Stimulated activated CD4-positive, alpha-beta T cell treated with anti-CD3 and anti-CD28 coated beads, Interleukin-2, amount 100 ng/mL, for 48 hours (primary cell): ENCODE results near the gene ZNF362.
"Not testable (repeated sequence)": the region's sequence is repeated elsewhere in the genome, so short reads cannot be mapped to it uniquely, and the experiment has no call there.

Experiments used
- DNase-seq, 2 donors: peaks; one replicate each; pipeline ENCODE4 v3.0.0-alpha.2; 2020

Gene ZNF362

DNA sequence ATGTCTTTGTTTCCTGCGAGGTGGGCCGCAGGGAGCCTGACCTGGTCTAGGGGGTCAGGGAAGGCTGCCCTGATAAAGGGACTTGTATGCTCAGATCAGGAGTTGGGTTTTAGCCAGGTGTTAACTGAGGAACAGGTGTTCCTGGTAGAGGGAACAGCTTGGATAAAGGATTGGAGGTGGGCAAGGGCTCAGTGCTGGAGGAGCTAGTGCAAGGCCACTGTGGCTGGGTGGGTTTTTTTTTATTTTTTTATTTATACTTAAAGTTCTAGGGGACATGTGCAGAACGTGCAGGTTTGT, 33.5 kb downstream of the ZNF362 start:
- DNase-seq, result no peak

- DNase-seq, result not testable (repeated sequence)
These were observed 34.3 kb downstream of the ZNF362 start for GRCh38 chr1:33290615-33291014.

DNA sequence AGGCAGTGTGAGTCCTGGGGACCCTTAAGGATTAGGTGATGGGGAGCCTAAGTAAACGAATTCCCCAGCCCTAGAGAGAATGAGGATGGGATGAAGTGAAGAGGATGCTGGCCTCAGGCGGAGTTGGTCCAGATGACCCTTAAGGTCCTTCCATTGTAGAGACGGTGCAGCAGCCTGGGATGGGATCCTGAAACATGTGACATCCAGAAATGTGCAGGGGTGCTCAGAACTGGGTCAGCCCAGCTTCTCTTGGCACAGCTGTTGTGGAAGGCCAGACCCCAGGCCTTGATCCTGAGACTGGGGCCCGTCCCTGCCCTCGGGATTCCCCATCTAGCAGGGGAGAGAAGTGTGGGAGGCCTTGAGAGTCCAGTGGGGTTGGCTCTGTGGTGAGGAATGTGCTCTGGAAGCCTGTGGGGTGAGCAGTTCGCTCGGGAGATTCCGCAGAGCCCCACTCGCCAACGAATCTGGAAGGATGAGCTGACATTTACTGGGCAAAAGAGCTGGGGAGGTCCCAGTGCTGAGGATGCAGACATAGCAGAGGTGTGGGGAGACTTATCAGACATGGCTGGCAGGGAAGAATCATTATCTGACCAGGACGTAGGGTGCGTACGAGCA, 36.5 kb downstream of the ZNF362 start:
- DNase-seq, result no peak

DNA sequence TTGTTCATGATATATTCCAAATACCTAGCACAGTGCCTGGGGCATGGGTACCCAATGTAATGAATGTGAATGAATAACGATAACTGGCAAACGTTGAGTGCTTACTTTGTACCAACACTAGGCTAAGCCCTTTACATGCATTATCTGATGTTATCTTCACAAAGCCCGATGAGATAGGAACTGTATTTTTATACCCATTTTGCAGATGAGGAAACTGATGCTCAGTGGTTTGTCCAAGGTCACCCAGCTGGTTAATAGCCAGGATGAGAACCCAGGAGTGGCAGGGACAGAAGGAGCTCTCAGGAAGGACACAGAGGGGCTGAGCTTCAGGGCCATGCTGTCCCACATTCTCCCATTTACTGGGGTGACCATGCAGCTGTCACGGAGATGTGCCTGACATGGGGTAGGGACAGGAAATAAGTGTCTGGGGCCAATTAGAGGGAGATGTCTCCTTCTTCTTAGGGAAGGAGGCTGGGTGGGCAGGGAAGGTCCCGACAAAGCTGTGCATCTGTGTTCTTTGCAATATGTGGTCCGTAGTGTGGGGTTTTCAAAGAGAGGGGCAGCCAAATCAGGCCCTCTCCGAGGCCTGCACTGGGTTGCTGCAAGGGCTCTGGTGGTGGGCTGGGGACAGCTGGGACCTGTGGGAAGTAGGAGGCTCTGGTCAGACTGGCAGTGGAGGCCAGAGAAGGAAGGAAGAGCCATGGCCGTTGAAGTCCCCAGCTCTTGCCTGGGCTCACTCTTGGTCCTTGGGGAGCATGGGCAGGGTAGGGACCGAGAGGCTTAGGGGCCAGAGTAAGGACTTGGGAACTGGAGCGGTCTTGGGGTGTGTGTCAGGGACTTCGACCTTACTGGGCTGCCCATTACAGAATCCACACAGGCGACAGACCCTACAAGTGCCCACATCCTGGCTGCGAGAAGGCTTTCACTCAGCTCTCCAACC, 38.0 kb downstream of the ZNF362 start:
- DNase-seq, result no peak

- DNase-seq, result no peak
These were observed 38.7 kb downstream of the ZNF362 start for GRCh38 chr1:33295023-33295422.

GRCh38 chr1:33295450-33296081, 39.3 kb downstream of the ZNF362 start:
- DNase-seq, result peak; percentile 89 to 94

- no peak for DNase-seq
These were observed 39.8 kb downstream of the ZNF362 start for GRCh38 chr1:33296082-33296458.

DNA sequence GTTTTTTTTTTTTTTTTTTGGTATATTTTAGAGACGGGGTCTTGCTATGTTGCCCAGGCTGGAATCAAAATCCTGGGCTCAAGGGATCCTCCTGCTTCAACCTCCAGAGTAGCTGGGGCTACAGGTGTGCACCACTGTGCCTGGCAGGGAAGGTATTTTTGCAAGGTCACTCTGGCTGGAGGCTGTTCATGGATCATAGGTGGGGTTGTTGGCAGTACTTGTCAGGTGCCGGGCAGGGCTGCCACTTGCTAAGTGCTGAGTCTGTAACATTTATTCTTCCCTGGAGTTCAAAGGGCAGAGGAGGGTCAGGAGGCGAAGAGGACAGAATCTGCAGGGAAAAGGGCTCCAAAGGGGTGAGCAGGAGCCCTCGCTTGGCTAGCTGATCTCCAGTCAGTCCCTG, 40.5 kb downstream of the ZNF362 start:
- no peak for DNase-seq

DNA sequence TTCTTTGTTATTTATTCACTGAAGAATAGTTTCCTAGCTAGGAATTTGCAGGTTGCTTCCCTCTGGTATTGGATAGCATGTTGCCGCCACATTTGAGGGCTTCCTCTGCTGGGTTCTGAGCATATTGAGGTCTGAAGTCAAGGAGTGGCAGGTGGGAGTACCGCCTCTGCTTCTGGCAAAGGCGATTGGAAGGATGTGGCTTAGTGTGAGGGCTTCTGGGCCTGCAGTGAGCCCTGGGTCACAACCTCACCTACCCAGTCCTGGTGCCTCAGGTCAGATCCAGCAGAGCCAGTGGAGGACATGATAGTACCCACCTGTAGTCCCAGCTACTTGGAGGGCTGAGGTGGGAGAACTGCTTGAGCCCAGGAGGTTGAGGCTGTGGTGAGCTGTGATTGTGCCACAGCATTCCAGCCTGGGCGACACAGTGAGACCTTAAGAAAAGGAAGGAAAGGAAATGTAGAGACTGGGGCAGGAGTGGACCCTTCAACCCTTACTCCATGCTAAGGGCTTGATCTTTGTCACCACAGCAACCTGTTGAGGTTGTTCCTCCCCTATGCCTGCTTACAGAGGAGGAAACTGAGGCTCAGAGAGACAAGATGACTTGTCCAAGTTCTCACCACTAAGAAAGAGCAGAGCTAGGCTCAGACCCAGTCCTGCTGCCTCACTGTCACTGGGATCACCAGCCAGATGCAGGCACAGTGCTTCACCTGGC, 41.8 kb downstream of the ZNF362 start:
- DNase-seq, result no peak

DNA sequence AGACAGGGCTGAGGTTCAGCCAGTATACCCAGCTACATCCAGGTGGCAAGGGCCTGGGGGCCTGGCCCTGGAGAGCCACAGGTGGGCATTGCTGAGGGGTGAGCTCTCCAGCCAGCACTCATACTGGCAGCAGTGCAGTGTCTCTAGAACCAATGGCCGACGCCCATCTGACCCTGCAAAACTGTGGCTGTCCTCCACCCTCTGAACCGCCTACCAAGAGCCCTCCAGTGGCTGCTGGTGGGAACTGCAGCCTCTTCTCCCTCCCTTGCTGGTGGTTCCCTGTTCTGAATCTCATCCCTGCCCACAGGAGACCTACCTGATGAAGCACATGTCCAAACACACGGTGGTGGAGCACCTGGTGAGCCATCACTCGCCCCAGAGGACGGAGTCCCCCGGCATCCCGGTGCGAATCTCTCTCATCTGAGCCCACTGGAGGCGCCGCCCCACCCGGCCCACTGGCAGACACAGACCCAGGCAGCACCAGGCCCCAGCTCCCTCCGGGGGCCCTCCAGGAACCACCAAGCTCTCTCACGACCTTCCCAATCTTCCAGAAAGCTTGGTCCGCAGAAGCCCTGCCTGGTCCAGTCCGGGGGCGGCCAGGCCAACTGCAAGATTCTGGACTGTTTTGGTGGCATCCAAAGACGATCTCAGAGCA, 42.5 kb downstream of the ZNF362 start:
- peak; percentile 60 to 62 for DNase-seq

GRCh38 chr1:33299461-33300155, 43.3 kb downstream of the ZNF362 start:
- DNase-seq, result no peak

DNA sequence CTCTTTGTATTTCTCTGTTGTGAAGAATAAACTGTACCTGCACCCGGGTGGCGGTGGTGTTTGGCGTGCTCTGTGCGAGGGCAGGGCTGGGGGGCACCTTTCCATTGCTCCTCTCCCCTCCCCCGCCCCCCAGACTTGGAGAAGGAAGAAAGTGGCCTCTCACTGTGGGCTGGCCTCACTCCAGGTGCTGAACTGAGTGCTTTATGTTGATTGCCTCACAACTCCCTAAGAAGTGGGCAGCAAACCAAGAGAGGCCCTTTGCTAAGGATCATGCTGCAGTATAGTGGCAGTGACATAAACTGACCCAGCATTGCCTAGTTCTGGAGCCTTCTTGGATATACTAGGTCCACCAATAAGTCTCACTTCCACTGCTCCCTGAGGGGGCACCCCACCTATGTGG, 44.4 kb downstream of the ZNF362 start:
- DNase-seq, result no peak

DNA sequence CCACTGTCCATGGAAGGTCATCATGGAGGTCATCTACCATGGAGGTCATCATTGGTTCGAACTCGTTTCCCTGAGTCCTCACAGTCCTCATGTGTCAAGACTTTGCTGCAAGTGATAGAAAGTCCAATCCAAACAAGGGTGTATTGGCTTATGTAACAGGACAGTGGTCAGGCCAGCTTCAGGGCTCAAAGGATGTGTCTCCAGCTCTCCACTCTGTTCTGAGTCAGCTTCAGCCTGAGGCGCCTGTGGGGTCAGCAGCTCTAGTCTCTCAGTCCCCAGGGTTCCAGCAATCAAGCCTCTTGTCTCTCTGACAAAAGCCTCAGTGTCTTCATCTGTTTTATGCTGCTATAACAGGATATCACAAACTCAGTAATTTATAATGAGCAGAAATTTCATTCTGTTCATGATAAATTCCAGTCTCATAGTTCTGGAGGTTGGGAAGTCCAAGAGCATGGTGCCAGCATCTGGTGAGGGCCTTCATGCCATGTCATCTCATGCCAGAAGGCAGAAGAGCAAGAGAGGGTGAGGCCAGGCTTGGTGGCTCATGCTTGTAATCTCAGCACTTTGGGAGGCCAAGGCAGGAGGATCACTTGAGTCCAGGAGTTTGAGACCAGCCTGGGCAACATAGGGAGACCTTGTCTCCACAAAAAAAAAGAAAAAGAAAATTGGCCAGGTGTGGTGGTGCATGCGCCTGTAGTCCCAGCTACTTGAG, 45.1 kb downstream of the ZNF362 start:
- DNase-seq, result no peak

DNA sequence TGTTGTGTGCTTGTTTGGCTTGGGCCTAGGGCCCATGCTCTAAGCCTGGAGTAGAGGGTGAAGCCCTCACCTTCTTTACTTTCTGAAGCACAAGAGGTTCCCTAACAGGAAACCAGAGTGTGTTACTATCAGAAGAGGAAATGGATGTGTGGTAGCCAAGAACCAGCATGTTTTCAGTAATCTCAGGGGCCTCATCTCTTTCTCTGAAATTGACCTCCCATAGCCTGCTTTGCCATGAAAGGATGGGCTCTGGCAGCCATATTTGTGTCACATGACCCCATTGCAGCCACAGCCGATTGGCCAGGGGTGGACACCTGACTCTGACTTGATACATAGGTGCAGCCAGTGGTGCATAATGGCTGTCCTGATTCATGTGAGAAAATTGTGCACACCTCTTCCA, 46.0 kb downstream of the ZNF362 start:
- DNase-seq, result no peak

- DNase-seq, result no peak
These were observed 48.7 kb downstream of the ZNF362 start for GRCh38 chr1:33305016-33305415.

- no peak for DNase-seq
These were observed 49.7 kb downstream of the ZNF362 start for GRCh38 chr1:33305816-33306652.

GRCh38 chr1:33306653-33307493, 50.6 kb downstream of the ZNF362 start:
- no peak for DNase-seq

GRCh38 chr1:33307494-33307864, 51.2 kb downstream of the ZNF362 start:
- DNase-seq, result no peak

DNA sequence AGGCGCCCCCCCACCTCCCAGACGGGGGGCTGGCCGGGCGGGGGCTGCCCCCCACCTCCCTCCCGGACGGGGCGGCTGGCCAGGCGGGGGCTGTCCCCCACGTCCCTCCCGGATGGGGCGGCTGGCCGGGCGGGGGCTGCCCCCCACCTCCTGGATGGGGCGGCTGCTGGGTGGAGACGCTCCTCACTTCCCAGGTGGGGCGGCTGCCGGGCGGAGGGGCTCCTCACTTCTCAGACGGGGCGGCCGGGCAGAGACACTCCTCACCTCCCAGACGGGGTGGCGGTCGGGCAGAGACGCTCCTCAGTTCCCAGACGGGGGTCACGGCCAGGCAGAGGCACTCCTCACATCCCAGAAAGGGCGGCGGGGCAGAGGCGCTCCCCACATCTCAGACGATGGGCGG, 53.1 kb downstream of the ZNF362 start:
- DNase-seq, result not testable (repeated sequence)

DNA sequence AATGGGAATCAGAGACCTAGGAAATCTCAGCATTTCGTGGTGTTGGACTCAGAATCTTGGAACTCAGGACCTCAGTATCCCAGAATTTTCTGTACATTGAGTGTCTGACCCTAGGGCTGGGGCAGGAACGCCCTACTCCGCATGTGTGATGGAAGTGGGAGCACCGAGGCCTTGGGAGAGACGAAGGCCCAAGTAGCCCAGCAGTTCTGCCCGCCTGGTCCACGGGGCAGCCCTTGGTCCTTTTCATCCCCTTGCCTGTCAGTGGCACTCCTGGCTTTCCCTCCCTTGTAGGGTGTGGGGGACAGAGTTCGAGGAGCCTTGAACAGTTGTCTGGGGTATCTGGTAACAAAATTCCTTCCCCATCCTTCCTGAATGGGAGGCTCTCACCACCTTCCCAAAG, 54.4 kb downstream of the ZNF362 start:
- DNase-seq, result no peak
